ENCODE measurements around the gene CCDC175.

CCDC175 gene

GRCh38 chr14:59576332-59577294 lies at the start of gene CCDC175:
Gene CCDC175 (minus strand): TSS chr14:59576812. CDS start chr14:59576775, 37 bp downstream.
- DNase-seq (ENCODE audit: low spot score): peak; percentile 81

DNA sequence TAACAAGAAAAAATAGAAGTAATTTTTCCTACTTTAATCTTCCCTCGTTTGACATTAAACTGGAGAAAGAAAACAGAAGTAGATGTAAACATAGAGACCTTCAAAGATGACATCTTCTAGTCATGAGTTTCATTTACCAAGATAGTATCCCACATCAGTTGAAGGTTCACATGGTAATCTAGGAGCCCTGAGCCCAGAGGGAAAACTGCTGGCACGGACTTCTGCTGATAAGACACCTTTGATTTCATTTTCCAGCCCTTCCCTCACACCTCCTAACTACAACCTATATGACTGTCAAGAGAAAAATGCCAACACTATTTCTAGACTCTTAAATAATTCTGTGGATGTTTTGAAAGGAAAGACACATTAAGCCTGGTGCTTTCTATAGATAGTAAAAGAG lies 46.0 kb upstream of the CCDC175 start:
- no peak for DNase-seq (ENCODE audit: low spot score)

DNA sequence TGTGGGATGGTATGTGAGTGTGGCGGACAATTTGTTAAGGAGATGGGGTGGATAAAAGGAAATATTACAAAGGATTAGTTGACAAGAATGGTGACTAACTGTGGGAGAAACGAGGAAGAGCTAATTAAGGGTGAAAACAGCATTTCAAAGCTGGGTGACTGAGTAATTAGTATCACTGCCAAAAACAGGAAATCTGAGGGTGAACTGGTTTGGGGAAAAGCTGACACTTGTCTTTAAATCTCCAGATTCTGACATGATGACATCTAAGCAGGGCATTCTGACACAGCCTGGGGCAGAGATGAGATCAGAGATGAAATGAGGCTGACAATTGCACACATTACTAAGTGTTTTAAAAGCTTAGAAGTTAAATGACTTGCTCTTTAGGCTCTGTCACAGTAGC lies 42.4 kb upstream of the CCDC175 start:
- DNase-seq (ENCODE audit: low spot score): no peak

DNA sequence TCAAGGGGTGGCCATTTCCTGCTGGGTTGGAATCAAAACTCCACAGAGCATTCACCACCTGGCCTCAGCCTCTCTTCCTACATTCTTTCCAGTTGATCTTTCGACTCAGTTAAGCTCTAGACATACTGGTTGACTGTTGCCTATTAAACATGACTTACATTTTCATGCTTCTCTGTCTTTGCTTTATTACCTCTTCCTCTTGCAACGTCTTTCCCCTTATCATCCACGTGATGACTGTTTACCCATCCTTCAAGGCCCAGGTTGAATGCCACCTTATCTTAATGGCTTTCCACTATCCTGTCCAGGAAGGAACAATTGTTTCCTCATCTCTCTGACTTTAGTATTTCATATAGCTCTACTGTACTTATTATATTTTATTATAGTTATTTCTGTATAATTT lies 24.4 kb upstream of the CCDC175 start:
- DNase-seq (ENCODE audit: low spot score): no peak

DNA sequence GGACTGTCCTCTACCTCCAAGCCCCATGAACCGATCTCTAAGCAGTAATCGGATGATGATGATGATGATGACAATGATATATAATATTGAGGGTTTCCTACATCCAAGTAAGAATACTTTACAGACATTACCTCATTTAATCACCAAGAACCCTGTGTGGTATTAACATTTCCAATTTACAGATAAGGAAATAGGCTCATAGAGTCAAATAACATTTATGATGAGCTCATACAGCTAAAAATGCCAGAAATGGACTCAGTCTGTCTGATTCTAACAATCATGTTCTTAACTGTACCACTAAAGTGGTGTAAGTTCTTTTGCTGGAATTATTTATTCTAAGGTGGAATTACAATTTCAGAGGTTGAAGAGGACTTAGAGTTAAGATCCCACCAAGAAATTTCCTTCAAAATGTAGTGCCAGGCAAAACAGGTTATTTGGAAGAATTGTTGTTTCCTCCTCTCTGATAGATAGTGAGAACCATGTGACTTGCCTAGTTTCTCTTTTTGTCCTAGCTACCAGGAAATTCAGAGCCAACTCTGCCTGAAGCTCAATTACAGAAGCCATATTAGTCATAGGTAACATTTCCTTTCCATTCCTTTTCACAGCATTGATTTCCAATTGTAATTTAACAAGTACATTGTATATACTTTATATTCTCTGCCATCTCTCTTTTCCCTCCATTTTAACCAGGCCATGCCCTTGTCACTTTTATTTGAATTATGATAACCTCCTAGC lies 23.8 kb upstream of the CCDC175 start:
- no peak for DNase-seq (ENCODE audit: low spot score)

GRCh38 chr14:59595071-59595470 lies 18.5 kb upstream of the CCDC175 start:
- DNase-seq (ENCODE audit: low spot score): no peak

DNA sequence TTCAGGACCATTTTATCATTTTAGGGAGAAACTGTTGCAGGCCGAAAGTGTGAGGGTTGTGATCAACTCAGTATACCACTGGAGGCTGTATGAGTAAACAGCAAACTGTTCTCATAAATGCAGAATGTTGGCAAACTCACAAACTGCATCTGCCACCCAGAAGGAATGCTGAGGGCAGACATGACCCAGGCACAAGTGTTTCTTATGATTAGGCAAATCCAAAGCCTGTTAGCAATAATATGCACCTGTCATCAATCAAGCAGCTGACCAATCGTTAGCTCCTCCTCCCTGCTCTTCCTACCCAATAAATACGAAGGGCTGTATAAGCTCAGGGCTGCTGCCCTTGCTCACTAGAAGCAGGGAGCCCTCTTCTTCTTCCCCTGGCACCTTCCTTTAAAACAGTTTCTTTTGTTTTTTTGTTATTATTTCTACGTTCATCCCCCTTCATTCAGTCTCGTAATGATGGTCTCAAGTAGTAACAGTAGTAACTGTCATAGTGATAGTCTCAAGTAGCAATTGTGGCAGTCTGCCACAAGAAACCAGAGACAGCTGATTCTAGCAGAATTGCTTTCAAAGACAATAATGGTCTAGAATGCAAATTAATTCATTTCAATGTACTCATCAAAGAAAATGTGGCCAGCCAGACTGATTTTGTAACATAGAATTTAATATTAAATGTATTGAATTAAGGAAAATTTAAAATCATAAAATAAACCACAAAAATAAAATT lies 15.2 kb upstream of the CCDC175 start:
- no peak for DNase-seq (ENCODE audit: low spot score)

- no peak for DNase-seq (ENCODE audit: low spot score)
Observed at GRCh38 chr14:59588101-59588500, 11.5 kb upstream of the CCDC175 start.

GRCh38 chr14:59585891-59586554 lies 9.4 kb upstream of the CCDC175 start:
- no peak for DNase-seq (ENCODE audit: low spot score)

- DNase-seq (ENCODE audit: low spot score): no peak
Observed at GRCh38 chr14:59583755-59584154, 7.1 kb upstream of the CCDC175 start.

DNA sequence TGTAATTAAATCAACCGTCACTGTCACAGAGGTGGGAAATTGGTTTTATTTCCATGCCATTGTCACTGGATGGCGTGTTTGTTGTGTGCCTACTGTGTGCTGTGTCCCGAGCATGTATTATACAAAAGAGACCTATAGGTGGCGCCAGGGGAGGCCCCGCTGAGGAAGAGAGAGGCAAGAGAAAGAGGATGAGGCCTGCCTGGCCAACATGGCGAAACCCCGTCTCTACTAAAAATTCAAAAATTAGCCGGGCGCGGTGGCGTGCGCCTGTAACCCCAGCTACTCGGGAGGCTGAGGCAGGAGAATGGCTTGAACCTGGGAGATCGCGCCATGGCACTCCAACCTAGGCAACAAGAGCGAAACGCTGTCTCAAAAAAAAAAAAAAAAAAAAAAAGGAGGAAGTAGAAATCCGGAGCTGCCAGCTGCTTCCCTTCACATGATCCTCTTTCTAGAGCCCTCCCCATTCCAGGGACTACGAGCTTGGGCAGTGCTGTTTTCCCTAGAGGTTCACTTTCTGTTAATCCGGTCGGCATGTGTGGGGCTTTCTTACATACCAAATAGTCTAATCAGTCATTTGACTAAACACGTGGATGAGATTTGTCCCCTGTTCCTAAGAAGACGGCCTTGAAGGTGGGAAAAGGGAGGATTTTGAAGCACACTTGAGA lies 6.4 kb upstream of the CCDC175 start:
- no peak for DNase-seq (ENCODE audit: low spot score)

DNA sequence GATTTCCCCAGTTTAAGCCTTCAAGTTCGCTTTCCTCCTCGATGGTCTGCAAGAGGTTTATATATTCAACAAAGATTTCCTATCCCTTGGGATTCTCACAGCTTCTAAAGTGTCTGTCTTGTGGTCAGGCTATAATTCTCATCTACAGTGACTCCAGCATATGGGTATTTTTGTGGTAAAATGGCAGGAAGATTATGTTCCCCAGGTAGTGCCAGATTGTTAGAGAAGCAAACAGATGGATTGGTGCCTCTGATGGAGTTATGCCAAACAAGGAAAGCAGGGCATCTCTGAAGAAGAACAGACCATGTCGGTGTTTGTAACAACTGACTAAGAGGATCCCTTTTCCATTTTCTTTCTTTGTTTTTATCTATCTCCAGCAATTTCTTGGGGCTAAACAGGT lies 5.5 kb upstream of the CCDC175 start:
- DNase-seq (ENCODE audit: low spot score): no peak

GRCh38 chr14:59580911-59581310 lies 4.3 kb upstream of the CCDC175 start:
- DNase-seq (ENCODE audit: low spot score): no peak

DNA sequence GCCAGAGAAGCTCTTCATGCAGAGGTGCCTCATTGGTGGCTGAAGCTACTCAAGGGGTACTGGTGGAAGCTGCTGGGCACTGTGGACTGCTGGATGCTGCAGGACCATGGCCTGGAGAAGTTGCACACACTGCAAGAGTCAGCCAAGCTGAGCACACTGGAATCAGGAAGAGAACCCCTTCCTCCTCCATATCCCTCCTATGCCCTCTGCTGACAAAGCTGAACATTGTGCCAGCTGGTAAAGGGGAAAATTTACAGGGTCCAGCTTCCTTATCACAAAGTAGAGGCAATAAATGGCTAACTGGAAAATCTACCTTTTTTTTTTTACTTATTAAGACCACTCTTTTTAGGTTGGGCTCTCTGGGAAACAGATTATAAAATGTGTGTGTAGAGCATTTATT lies 6.5 kb downstream of the CCDC175 start:
- DNase-seq (ENCODE audit: low spot score): no peak

DNA sequence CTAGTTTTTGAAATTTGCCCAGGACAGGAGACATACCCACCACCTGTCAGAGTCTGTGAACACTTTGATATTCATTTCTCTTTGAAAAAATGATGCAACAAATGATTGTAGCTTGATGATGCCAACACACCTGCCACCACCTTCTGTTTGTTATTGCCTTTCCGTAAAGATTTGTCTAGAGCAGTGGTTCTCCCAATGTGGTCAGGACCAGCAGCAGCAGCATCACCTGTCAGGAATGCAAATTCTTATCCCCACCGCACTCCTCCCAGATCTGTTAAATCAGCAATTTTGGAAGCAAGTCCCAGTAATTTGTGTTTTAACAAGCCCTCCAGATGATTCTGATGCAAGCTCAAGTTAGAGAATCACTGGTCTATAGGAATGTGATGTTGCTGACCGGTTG lies 9.9 kb downstream of the CCDC175 start:
- DNase-seq (ENCODE audit: low spot score): no peak

DNA sequence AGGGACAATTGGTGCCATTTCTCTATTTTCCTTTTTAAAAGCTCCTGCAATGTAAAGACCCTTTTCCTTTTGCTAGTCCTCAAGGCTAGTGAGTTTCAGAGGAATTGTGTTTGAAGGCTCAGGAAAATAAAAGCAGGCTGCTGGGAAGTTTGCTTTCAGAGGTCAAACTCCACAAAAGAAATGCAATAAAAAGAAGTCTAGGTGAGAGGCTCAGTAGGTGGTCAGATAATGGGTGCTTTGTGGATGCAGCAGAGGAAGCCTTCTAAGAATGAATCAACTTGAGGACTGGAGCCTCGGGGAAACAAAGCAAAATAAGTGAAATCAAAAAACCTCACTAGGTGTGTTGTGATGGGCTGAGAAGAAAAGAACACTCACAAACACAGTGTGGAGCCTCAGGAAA lies 10.3 kb downstream of the CCDC175 start:
- no peak for DNase-seq (ENCODE audit: low spot score)

- no peak for DNase-seq (ENCODE audit: low spot score)
Observed at GRCh38 chr14:59565087-59565486, 11.5 kb downstream of the CCDC175 start.

DNA sequence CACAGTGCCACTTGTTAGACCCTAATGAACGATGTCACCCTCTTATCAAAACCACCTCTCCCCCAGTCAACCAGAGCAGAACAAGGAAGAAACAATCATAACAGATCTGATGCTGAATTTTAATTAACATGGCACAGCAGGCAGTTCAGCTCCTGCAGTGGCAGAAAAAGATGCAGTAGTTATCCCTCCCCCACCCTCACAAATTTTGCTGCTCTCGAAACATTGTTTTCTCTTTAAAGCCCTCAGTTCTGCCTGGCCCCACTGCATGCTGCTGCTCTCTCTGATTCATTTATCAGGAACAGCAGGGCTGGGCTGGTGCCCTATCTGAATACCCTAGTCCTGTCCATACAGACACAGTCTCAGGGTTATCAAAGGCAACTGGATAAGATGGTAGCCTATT lies 12.2 kb downstream of the CCDC175 start:
- DNase-seq (ENCODE audit: low spot score): no peak

DNA sequence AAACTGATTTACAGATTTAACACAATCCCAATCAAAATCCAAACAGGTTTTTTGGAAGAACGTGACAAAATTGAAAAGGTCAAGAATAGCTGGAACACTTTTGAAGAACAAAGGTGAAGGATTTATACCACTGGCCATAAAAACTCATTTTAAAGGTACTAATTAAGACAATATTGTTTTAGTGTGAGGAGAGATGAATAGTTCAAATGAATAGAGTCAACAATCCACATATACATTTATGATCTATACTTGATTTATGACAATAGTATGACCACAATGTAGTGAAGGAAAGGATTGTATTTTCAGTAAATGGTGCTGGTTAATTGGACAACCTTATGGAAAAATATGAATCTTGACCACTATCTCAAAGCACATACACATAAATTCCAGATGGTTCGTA lies 29.3 kb downstream of the CCDC175 start:
- no peak for DNase-seq (ENCODE audit: low spot score)

- no peak for DNase-seq (ENCODE audit: low spot score)
Observed at GRCh38 chr14:59543873-59544272, 32.7 kb downstream of the CCDC175 start.

- DNase-seq (ENCODE audit: low spot score): no peak
Observed at GRCh38 chr14:59541731-59542130, 34.9 kb downstream of the CCDC175 start.

Measured in CD4-positive, alpha-beta T cell treated with Interleukin-6 at 100 ng/mL for 8 hours (primary cell).